GM12874 (cell line): Measurements from ENCODE around the gene UNC93B1.

Experiments
- TF ChIP-seq, protein P1 (sequence below): IDR thresholded peaks from 2 replicates; pipeline ENCODE4 v1.5.1; 2011; ENCODE audit warnings: low read depth, mild to moderate bottlenecking, control low read depth, low read length, moderate library complexity; ENCODE audit not compliant: insufficient read depth

The UNC93B1 gene

DNA sequence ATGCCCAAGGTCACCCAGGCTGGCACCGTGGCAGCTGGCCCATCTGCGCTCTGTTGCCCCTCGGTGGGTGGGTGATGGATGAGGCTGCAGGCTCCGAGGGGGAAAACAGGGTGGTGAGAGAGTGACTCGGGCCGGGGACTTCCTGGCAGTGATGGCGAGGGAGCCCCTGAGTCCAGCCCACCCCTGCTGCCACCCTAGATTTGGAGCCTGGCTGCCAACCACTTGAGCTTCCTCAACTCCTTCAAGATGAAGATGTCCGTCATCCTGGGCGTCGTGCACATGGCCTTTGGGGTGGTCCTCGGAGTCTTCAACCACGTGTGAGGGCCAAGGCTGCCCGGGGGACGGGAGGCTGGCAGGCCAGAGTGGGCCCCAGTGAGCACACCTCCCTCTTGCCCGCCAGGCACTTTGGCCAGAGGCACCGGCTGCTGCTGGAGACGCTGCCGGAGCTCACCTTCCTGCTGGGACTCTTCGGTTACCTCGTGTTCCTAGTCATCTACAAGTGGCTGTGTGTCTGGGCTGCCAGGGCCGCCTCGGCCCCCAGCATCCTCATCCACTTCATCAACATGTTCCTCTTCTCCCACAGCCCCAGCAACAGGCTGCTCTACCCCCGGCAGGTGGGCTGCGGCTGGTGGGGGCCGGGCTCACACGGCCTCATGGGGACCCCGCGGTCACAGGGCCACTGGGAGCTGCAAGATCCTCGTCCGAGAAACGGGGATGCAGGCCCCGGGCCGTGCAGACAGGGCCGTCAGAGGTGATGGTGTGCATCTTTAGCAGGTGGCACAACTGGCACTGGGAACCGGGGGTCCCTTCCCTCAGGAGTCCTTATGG is 45.0 kb upstream of the UNC93B1 start:
- TF ChIP-seq, protein P1, sequence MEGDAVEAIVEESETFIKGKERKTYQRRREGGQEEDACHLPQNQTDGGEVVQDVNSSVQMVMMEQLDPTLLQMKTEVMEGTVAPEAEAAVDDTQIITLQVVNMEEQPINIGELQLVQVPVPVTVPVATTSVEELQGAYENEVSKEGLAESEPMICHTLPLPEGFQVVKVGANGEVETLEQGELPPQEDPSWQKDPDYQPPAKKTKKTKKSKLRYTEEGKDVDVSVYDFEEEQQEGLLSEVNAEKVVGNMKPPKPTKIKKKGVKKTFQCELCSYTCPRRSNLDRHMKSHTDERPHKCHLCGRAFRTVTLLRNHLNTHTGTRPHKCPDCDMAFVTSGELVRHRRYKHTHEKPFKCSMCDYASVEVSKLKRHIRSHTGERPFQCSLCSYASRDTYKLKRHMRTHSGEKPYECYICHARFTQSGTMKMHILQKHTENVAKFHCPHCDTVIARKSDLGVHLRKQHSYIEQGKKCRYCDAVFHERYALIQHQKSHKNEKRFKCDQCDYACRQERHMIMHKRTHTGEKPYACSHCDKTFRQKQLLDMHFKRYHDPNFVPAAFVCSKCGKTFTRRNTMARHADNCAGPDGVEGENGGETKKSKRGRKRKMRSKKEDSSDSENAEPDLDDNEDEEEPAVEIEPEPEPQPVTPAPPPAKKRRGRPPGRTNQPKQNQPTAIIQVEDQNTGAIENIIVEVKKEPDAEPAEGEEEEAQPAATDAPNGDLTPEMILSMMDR = no peak

DNA sequence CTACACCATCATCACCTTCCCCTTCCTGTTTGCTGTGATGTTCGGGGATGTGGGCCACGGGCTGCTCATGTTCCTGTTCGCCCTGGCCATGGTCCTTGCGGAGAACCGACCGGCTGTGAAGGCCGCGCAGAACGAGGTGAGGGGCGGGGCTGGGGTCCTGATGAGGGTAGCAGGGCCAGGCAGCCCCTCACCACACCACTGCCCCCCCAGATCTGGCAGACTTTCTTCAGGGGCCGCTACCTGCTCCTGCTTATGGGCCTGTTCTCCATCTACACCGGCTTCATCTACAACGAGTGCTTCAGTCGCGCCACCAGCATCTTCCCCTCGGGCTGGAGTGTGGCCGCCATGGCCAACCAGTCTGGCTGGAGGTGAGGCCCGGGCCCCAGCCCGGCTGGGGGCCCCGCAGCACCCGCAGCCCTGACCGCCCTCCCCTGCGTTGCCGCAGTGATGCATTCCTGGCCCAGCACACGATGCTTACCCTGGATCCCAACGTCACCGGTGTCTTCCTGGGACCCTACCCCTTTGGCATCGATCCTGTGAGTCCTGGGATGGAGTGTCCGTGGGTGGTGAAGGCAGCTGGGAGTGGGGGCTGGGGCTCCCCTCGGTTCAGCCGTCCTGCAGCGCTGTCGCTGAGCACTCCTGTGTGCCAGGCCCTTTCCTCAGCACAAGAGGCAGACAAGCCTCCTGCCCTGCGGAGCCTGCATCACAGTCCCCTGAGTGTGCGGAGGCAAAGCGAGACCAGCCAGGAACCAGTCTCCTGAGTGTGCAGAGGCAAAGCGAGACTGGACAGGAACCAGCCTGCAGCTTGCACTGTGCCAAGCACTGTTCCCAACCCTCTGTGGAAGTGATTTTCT is 43.8 kb upstream of the UNC93B1 start:
- TF ChIP-seq, protein P1 = no peak

DNA sequence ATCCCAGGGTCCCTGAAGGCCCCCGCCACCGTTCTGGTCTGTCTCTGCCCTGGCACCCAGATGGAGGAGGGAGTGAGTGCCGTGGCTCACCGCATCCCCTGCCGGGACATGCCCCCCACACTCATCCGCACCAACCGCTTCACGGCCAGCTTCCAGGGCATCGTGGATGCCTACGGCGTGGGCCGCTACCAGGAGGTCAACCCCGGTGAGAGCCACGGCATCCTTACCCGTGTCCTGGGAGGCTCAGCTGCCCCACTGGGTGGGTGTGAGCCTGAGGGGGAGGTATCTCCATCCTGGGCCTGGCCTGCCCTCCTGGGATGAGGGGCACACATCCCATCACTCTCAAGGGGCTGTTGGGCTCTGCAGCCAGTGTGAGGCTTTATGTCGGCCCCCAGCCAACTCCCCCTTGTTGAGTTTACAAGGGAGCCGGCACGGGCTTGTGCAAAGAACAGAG is 41.0 kb upstream of the UNC93B1 start:
- TF ChIP-seq, protein P1 = no peak

DNA sequence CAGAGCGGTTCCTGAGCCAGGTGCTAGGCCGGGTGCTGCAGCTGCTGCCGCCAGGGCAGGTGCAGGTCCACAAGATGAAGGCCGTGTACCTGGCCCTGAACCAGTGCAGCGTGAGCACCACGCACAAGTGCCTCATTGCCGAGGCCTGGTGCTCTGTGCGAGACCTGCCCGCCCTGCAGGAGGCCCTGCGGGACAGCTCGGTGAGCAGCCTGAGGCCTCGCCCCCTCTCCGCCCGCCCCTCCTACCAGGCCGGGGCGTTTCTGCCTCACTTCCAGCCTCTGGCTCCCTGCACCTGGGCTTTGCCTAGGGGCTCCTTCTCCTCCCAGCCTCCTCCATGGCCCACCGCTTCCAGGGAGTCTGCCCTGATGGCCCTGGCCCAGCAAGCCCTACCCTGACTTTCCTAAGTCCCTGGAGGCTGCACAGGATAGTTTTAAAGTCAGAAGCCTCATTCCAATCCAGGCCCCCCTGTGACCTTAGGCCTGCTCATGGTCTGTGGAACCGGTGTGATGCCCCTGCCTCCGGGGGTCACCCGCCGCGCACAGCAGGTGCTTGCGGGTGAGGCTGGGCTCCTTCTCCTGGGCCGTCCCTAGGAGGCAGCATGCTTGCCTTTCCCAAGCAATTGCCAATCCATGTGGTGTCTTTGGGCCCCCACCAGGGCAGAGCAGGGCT is 40.4 kb upstream of the UNC93B1 start:
- TF ChIP-seq, protein P1 = no peak

DNA sequence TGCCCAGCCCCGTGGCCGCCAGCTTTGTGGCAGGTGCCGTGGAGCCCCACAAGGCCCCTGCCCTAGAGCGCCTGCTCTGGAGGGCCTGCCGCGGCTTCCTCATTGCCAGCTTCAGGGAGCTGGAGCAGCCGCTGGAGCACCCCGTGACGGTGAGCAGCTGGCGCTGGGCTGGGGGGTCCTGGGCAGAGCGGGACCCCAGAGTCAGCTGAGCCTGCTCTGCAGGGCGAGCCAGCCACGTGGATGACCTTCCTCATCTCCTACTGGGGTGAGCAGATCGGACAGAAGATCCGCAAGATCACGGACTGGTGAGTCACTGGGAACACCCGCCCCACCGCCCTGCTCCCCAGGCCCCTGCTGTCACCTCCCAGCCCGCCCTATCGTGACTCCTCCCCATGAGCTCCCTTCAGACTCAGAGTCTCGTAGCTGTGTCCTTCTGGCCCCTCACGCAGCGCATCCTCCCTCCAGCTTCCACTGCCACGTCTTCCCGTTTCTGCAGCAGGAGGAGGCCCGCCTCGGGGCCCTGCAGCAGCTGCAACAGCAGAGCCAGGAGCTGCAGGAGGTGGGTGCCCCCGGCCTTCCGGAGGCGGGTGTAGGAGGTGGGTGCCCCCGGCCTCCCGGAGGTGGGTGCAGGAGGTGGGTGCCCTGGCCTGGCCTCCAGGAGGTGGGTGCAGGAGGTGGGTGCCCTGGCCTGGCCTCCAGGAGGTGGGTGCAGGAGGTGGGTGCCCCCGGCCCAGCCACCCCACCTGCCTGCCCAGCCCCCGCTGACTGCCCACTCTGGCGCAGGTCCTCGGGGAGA is 39.6 kb upstream of the UNC93B1 start:
- TF ChIP-seq, protein P1 = no peak

DNA sequence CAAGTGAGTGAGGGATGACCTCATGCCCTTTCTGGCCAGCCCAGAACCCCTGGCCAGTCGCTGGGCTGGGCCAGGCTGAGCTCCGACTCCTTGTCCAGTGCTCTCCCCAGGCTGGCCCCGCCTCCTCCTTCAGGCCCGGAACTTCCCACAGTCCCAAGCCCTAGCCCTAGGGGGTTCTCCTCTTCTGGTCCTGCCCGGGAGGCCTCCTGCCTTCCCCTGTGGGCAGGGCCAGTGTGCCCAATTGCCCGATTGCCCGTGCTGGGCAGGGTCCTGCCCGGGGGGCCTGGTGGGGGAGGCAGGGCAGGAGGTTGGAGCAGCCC is 39.1 kb upstream of the UNC93B1 start:
- TF ChIP-seq, protein P1 = no peak
